Calu3 (cell line): ENCODE measurements around the gene IKZF3. TPM values are rescaled to one million over a fixed set of nuclear protein-coding genes. Genes with fewer than 3 reads are reported as not detected.

ENCODE experiments used
- BruUV-seq: library from RNA; stranded (reverse); fragments of 400-500 nt; replicated peaks from 2 replicates; lab custom pipeline; 2021; lab: Mats Ljungman, UMichigan
- CTCF ChIA-PET: fragments of 300-600 bp; sonication (Branson Sonifier 250); formaldehyde crosslinking; loops from one replicate; lab custom pipeline; 2022; ENCODE audit warnings: antibody characterized with exemption; lab: Charles Lee
- DNase-seq: peaks from one replicate; pipeline ENCODE4 v3.0.0; 2022
- H3K27ac Mint-ChIP-seq: one replicate; pipeline ENCODE4 v1.8.0; 2022; ENCODE audit warnings: mixed read lengths; ENCODE audit not compliant: unreplicated experiment
- H3K27me3 Mint-ChIP-seq: one replicate; pipeline ENCODE4 v1.8.0; 2022; ENCODE audit warnings: mixed read lengths; ENCODE audit not compliant: unreplicated experiment
- H3K36me3 Mint-ChIP-seq: one replicate; pipeline ENCODE4 v1.8.0; 2022; ENCODE audit warnings: mild to moderate bottlenecking, moderate library complexity, mixed read lengths; ENCODE audit not compliant: insufficient read depth, unreplicated experiment
- H3K4me1 Mint-ChIP-seq: one replicate; pipeline ENCODE4 v1.8.0; 2022; ENCODE audit warnings: mild to moderate bottlenecking, low read depth, mixed read lengths; ENCODE audit not compliant: unreplicated experiment
- H3K4me3 Mint-ChIP-seq: one replicate; pipeline ENCODE4 v1.8.0; 2022; ENCODE audit warnings: mild to moderate bottlenecking, low read depth, moderate library complexity, mixed read lengths; ENCODE audit not compliant: unreplicated experiment
- H3K9me3 Mint-ChIP-seq: one replicate; pipeline ENCODE4 v1.8.0; 2022; ENCODE audit warnings: low read depth, mixed read lengths; ENCODE audit not compliant: unreplicated experiment
- intact Hi-C: fragments of 100-400 bp; cut with micrococcal nuclease; formaldehyde crosslinking; loops from one replicate; pipeline ENCODE4 v1.10.0; 2022; ENCODE audit not compliant: unreplicated experiment
- total RNA-seq: library from RNA; stranded (reverse); gene quantifications from 2 replicates; pipeline ENCODE4 v1.2.3, GENCODE V29; 2022
- TF ChIP-seq, protein P1 (sequence below): fragments of 200-600 bp; IDR thresholded peaks from one replicate; pipeline ENCODE4 v1.8.0; 2022; ENCODE audit warnings: antibody characterized with exemption; ENCODE audit not compliant: unreplicated experiment

IKZF3 gene
- total RNA-seq, 1 experiment from 2014 or later: 30.9 TPM

GRCh38 chr17:39746145-39746461 lies 118.0 kb downstream of the IKZF3 start:
- CTCF ChIA-PET: interaction anchor here (0.5 to 161.2 kb wide), 19 partner anchors 19 to 644 kb away, joined by 3 to 42089 read pairs (median 10); partner anchors contain the start of genes ERBB2, GRB7, GSDMA and LRRC3C
- H3K27ac Mint-ChIP-seq: peak overlapping the region; percentile 0
- no TSS peak for BruUV-seq
- H3K4me3 Mint-ChIP-seq: no peak overlapping the region
- no peaks in the 10 kb centered on the region for H3K27me3 Mint-ChIP-seq
- no peak for DNase-seq
- H3K9me3 Mint-ChIP-seq: no peaks in the 10 kb centered on the region
- TF ChIP-seq, protein P1, sequence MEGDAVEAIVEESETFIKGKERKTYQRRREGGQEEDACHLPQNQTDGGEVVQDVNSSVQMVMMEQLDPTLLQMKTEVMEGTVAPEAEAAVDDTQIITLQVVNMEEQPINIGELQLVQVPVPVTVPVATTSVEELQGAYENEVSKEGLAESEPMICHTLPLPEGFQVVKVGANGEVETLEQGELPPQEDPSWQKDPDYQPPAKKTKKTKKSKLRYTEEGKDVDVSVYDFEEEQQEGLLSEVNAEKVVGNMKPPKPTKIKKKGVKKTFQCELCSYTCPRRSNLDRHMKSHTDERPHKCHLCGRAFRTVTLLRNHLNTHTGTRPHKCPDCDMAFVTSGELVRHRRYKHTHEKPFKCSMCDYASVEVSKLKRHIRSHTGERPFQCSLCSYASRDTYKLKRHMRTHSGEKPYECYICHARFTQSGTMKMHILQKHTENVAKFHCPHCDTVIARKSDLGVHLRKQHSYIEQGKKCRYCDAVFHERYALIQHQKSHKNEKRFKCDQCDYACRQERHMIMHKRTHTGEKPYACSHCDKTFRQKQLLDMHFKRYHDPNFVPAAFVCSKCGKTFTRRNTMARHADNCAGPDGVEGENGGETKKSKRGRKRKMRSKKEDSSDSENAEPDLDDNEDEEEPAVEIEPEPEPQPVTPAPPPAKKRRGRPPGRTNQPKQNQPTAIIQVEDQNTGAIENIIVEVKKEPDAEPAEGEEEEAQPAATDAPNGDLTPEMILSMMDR: no peak
- peaks cover 32% of the 10 kb centered on the region for H3K4me1 Mint-ChIP-seq
- intact Hi-C loops: no loop called here
- H3K36me3 Mint-ChIP-seq: peaks cover 100% of the 10 kb centered on the region

- Mint-ChIP-seq H3K4me3 (no peak overlapping the region), H3K9me3 (no peaks in the 10 kb centered on the region), H3K4me1 (peaks cover 32% of the 10 kb centered on the region), H3K27ac (peak overlapping the region; percentile 0), H3K27me3 (no peaks in the 10 kb centered on the region), H3K36me3 (peaks cover 100% of the 10 kb centered on the region)
- no peak for DNase-seq
- TF ChIP-seq, protein P1: no peak
- CTCF ChIA-PET: interaction anchor here (0.5 to 161.2 kb wide), 17 partner anchors 18 to 645 kb away, joined by 3 to 42089 read pairs (median 20); partner anchors contain the start of genes ERBB2, GRB7, GSDMA and LRRC3C
- intact Hi-C loops: no loop called here
- no TSS peak for BruUV-seq
These were observed 118.6 kb downstream of the IKZF3 start for GRCh38 chr17:39745335-39746144.

DNA sequence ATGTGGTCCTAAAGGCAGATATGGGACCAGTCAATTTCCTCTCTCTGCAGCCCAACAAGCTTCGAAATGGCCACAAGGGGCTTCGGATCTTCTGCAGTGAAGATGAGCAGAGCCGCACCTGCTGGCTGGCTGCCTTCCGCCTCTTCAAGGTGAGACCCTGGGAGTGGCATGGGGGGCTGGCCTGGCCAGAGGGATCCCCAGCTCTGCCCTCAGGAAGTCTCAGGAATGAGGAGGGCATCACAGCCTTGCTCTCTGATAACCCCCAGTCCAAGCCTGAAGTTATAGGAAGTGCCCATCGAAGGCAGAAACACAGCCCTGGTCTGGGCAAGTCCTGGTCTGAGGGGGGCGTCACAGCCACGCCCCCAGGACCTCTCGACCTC lies 119.3 kb downstream of the IKZF3 start:
- H3K27me3 Mint-ChIP-seq: no peaks in the 10 kb centered on the region
- BruUV-seq: no TSS peak
- peaks cover 100% of the 10 kb centered on the region for H3K36me3 Mint-ChIP-seq
- intact Hi-C loops: no loop called here
- TF ChIP-seq, protein P1: no peak
- DNase-seq: no peak
- H3K9me3 Mint-ChIP-seq: no peaks in the 10 kb centered on the region
- H3K27ac Mint-ChIP-seq: no peak overlapping the region
- H3K4me1 Mint-ChIP-seq: peaks cover 32% of the 10 kb centered on the region
- CTCF ChIA-PET: interaction anchor here (0.6 to 161.2 kb wide), 22 partner anchors 17 to 260 kb away, joined by 3 to 42089 read pairs (median 6); partner anchors contain the start of genes ERBB2, GRB7, LRRC3C and MIEN1
- no peak overlapping the region for H3K4me3 Mint-ChIP-seq

- Mint-ChIP-seq H3K4me3 (no peak overlapping the region), H3K4me1 (peaks cover 34% of the 10 kb centered on the region), H3K36me3 (peaks cover 100% of the 10 kb centered on the region), H3K9me3 (no peaks in the 10 kb centered on the region), H3K27ac (peak overlapping the region; percentile 9), H3K27me3 (no peaks in the 10 kb centered on the region)
- TF ChIP-seq, protein P1: no peak
- intact Hi-C loops: no loop called here
- peak; percentile 72 for DNase-seq
- CTCF ChIA-PET: interaction anchor here (0.6 to 161.2 kb wide), 31 partner anchors 17 to 268 kb away, joined by 3 to 42089 read pairs (median 5); partner anchors contain the start of genes ERBB2, GRB7, LRRC3C and MIEN1
- no TSS peak for BruUV-seq
These were observed 119.9 kb downstream of the IKZF3 start for GRCh38 chr17:39744075-39744835.
